ENCODE results near the gene NOL12.

DNA sequence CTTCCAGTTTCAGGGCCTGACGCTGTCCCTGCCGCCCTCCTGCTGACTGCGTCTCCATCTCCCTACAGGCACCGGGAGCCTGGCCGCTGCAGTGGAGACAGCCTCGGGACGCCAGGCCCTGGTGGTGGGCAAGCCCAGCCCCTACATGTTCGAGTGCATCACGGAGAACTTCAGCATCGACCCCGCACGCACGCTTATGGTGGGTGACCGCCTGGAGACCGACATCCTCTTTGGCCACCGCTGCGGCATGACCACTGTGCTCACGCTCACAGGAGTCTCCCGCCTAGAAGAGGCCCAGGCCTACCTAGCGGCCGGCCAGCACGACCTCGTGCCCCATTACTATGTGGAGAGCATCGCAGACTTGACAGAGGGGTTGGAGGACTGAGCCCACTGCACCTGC is 20.7 kb upstream of the NOL12 start:
- TF ChIP-seq, protein P1, sequence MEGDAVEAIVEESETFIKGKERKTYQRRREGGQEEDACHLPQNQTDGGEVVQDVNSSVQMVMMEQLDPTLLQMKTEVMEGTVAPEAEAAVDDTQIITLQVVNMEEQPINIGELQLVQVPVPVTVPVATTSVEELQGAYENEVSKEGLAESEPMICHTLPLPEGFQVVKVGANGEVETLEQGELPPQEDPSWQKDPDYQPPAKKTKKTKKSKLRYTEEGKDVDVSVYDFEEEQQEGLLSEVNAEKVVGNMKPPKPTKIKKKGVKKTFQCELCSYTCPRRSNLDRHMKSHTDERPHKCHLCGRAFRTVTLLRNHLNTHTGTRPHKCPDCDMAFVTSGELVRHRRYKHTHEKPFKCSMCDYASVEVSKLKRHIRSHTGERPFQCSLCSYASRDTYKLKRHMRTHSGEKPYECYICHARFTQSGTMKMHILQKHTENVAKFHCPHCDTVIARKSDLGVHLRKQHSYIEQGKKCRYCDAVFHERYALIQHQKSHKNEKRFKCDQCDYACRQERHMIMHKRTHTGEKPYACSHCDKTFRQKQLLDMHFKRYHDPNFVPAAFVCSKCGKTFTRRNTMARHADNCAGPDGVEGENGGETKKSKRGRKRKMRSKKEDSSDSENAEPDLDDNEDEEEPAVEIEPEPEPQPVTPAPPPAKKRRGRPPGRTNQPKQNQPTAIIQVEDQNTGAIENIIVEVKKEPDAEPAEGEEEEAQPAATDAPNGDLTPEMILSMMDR (IDR thresholded peaks at IDR 0.05): no peak
- no peak for TF ChIP-seq POLR2A (IDR thresholded peaks at IDR 0.05)
- TF ChIP-seq POLR2AphosphoS5 (IDR thresholded peaks at IDR 0.05): no peak
